Endothelial cell of umbilical vein (primary cell): ENCODE results near the gene TK2. TPM values are rescaled to one million over a fixed set of nuclear protein-coding genes. Genes with fewer than 3 reads are reported as not detected.

Experiments used
- BruUV-seq: library from RNA; stranded (reverse); fragments of 400-500 nt; replicated peaks from 2 replicates; lab custom pipeline; 2021; lab: Mats Ljungman, UMichigan
- CTCF ChIA-PET: fragments of 300-600, 350-600 bp; sonication (Branson Sonifier 250); formaldehyde crosslinking; loops from one replicate; lab custom pipeline; 2021; ENCODE audit warnings: antibody characterized with exemption, inconsistent platforms; lab: Charles Lee
- POLR2A ChIA-PET: fragments of 300-600, 350-600 bp; sonication (Branson Sonifier 250); formaldehyde crosslinking; loops from one replicate; lab custom pipeline; 2021; ENCODE audit warnings: antibody characterized with exemption, inconsistent platforms; lab: Charles Lee
- DNase-seq: peaks from one replicate; pipeline ENCODE4 v3.0.0-alpha.2; 2011; ENCODE audit warnings: low read depth, low spot score
- FAIRE-seq: peaks from 2 replicates; lab custom pipeline; 2011; peaks lifted over from hg19 to GRCh38; lab: Jason Lieb, UNC
- H2AFZ ChIP-seq: 2 replicates; pipeline ENCODE4 v1.6.0; 2012; ENCODE audit warnings: low read depth, low read length, control low read depth, inconsistent platforms
- H3K27ac ChIP-seq: 2 replicates; pipeline ENCODE4 v1.5.1; 2011; ENCODE audit warnings: low read depth, mild to moderate bottlenecking, control low read depth, low read length, moderate library complexity; ENCODE audit not compliant: insufficient read depth
- H3K27me3 ChIP-seq, 2 experiments: 2 replicates each; pipeline versions ENCODE4 v1.6.0 to v1.6.1; 2011; ENCODE audit warnings: low read length in 2 of 2, mixed read lengths in 1 of 2; ENCODE audit not compliant: control insufficient read depth in 2 of 2, insufficient read depth in 2 of 2
- H3K36me3 ChIP-seq, 2 experiments: 2 replicates in 1 of 2; 3 replicates in 1 of 2; pipeline ENCODE4 v1.5.1; 2011; ENCODE audit warnings: low read length in 2 of 2, mild to moderate bottlenecking in 1 of 2, moderate library complexity in 1 of 2; ENCODE audit not compliant: control insufficient read depth in 2 of 2, insufficient read depth in 2 of 2; ENCODE audit errors: extremely low read depth in 1 of 2
- H3K4me1 ChIP-seq: 3 replicates; pipeline ENCODE4 v1.5.1; 2011; ENCODE audit warnings: mild to moderate bottlenecking, low read length; ENCODE audit not compliant: control insufficient read depth, insufficient read depth; ENCODE audit errors: extremely low read depth
- H3K4me2 ChIP-seq: 2 replicates; pipeline ENCODE4 v1.6.1; 2011; ENCODE audit warnings: low read length, control low read depth, mixed read lengths; ENCODE audit not compliant: insufficient read depth
- H3K4me3 ChIP-seq, 3 experiments: fragments of 200-600 bp in 1 of 3; sonication (generic), shearing (Covaris generic) in 1 of 3; replicated peaks in 1 of 3; 2 replicates each; pipeline ENCODE4 v1.5.1; 2011 to 2016; ENCODE audit warnings: control low read depth in 3 of 3, low read length in 3 of 3, mild to moderate bottlenecking in 2 of 3, inconsistent platforms in 1 of 3, low read depth in 1 of 3, moderate library complexity in 1 of 3; ENCODE audit not compliant: insufficient read depth in 1 of 3
- H3K79me2 ChIP-seq: 2 replicates; pipeline ENCODE4 v1.6.0; 2012; ENCODE audit warnings: low read length, inconsistent platforms; ENCODE audit not compliant: control insufficient read depth, insufficient read depth
- H3K9ac ChIP-seq: replicated peaks from 2 replicates; pipeline ENCODE3; 2011; ENCODE audit warnings: low read length, control low read depth; ENCODE audit not compliant: insufficient read depth; ENCODE audit errors: extremely low read depth
- H3K9me1 ChIP-seq: replicated peaks from 3 replicates; pipeline ENCODE4 v1.6.0; 2011; ENCODE audit warnings: mild to moderate bottlenecking, low read length; ENCODE audit not compliant: control insufficient read depth, insufficient read depth; ENCODE audit errors: extremely low read depth
- H3K9me3 ChIP-seq: replicated peaks from 2 replicates; pipeline ENCODE4 v1.5.1; 2012; ENCODE audit warnings: low read length, inconsistent platforms; ENCODE audit not compliant: control insufficient read depth, insufficient read depth
- H4K20me1 ChIP-seq: replicated peaks from 2 replicates; pipeline ENCODE3; 2011; ENCODE audit warnings: mild to moderate bottlenecking, low read length; ENCODE audit not compliant: control insufficient read depth, insufficient read depth; ENCODE audit errors: extremely low read depth
- CTCF ChIP-seq, 2 donors: IDR thresholded peaks; 1 replicate in 1 of 2; 2 replicates in 1 of 2; pipeline ENCODE4 v1.5.1; 2011; ENCODE audit warnings: low read length in 2 of 2, mild to moderate bottlenecking in 2 of 2, moderate library complexity in 2 of 2, control low read depth in 1 of 2, inconsistent platforms in 1 of 2, low read depth in 1 of 2; ENCODE audit not compliant: insufficient read depth in 1 of 2; ENCODE audit errors: extremely low read depth in 1 of 2
- EZH2 ChIP-seq: IDR thresholded peaks from 2 replicates; pipeline ENCODE4 v1.6.1; 2012; ENCODE audit warnings: borderline replicate concordance, low read depth, mild to moderate bottlenecking, moderate library complexity, low read length, inconsistent platforms; ENCODE audit not compliant: severe bottlenecking
- FOS ChIP-seq: IDR thresholded peaks from 2 replicates; pipeline ENCODE4 v1.6.1; 2011; ENCODE audit warnings: mild to moderate bottlenecking, low read length, moderate library complexity, borderline replicate concordance; ENCODE audit not compliant: insufficient read depth
- GATA2 ChIP-seq: IDR thresholded peaks from 2 replicates; pipeline ENCODE4 v1.7.0; 2011; ENCODE audit warnings: low read depth, mild to moderate bottlenecking, moderate library complexity, mixed read lengths, low read length; ENCODE audit not compliant: insufficient read length, insufficient read depth
- JUN ChIP-seq: IDR thresholded peaks from 2 replicates; pipeline ENCODE4 v1.6.1; 2011; ENCODE audit warnings: borderline replicate concordance, low read depth; ENCODE audit not compliant: insufficient read length, insufficient read depth
- MAX ChIP-seq: IDR thresholded peaks from 2 replicates; pipeline ENCODE4 v1.6.1; 2011; ENCODE audit not compliant: insufficient read depth, insufficient read length
- MYC ChIP-seq: IDR thresholded peaks from one replicate; pipeline ENCODE4 v1.6.1; 2011; ENCODE audit warnings: mild to moderate bottlenecking, low read depth, low read length
- POLR2A ChIP-seq: IDR thresholded peaks from 2 replicates; pipeline ENCODE4 v1.6.1; 2012; ENCODE audit warnings: low read depth, mild to moderate bottlenecking, control low read depth, low read length
- POLR2AphosphoS5 ChIP-seq: IDR thresholded peaks from 2 replicates; pipeline ENCODE4 v1.6.1; 2012; ENCODE audit warnings: low read depth, mild to moderate bottlenecking, control low read depth, low read length, moderate library complexity; ENCODE audit not compliant: insufficient read depth
- dilution Hi-C: fragments of 300-500 bp; cut with MboI; formaldehyde crosslinking; loops from one replicate; pipeline ENCODE4 v1.15.0; 2019; ENCODE audit warnings: low sequenced_read_pairs; ENCODE audit not compliant: extremely low pct_ligation_motif_present
- intact Hi-C: fragments of 100-400 bp; cut with micrococcal nuclease; formaldehyde crosslinking; loops from one replicate; pipeline ENCODE4 v1.10.0; 2022
- polyA plus RNA-seq, 4 experiments: library from polyadenylated mRNA; depleted of rRNA in 3 of 4; stranded (reverse) in 3 of 4; unstranded in 1 of 4; fragments of >200 nt; gene quantifications; 2 replicates each; pipeline versions ENCODE4 v1.2.1 to v1.2.3, GENCODE V29; 2011 to 2012; ENCODE audit warnings: missing spikeins in 1 of 4
- total RNA-seq: library from RNA; stranded (reverse); gene quantifications from 2 replicates; pipeline ENCODE4 v1.2.3, GENCODE V29; 2021

The TK2 gene
- total and polyA plus RNA-seq, 2 donors (not counting 3 experiments of a cell fraction or from before 2014, with no cell fraction given) = 12.1 to 25.2 TPM

- POLR2A ChIA-PET = interaction anchor here (0.6 kb wide), 1 partner anchor 170 kb away, joined by 3 read pairs; no protein-coding TSS in a partner anchor
- TF ChIP-seq GATA2 (no peak), JUN (no peak), MAX (no peak), POLR2A (no peak), MYC (no peak), EZH2 (no peak), CTCF (IDR thresholded peaks at IDR 0.05; ENCODE audit: extremely low read depth in 1 of 2, insufficient read depth in 1 of 2, low read depth in 1 of 2, low read length in 2 of 2) (no peak), POLR2AphosphoS5 (no peak), FOS (no peak)
- Histone ChIP-seq H3K27me3 (no peaks in the 10 kb centered on the region), H3K9me1 (no peaks in the 10 kb centered on the region), H3K9ac (no peak overlapping the region), H3K79me2 (peaks cover 47% of the 10 kb centered on the region), H3K4me1 (peaks cover 32% of the 10 kb centered on the region), H3K27ac (no peak overlapping the region), H2AFZ (no peak overlapping the region), H3K4me3 (no peak overlapping the region), H3K9me3 (no peaks in the 10 kb centered on the region), H4K20me1 (no peaks in the 10 kb centered on the region), H3K36me3 (peaks cover 0 to 2% of the 10 kb centered on the region in 2 experiments), H3K4me2 (peak overlapping the region; percentile 94)
- intact Hi-C loops = no loop called here
- CTCF ChIA-PET = interaction anchor here (1.1 to 4.2 kb wide), 2 partner anchors 11 to 55 kb away, joined by 3 to 15 read pairs; no protein-coding TSS in a partner anchor
- dilution Hi-C loops = no loop called here
- no TSS peak for BruUV-seq
- no peak for DNase-seq
- no peak for FAIRE-seq
Measured at GRCh38 chr16:66554021-66554420, 4.1 kb upstream of the TK2 start.
